HCT116 (cell line): ENCODE results near the gene TVP23A.

Experiments
- POLR2A ChIP-seq: IDR thresholded peaks from 2 replicates; pipeline ENCODE4 v1.7.0; 2011; ENCODE audit warnings: borderline replicate concordance; ENCODE audit not compliant: insufficient read depth, insufficient read length; ENCODE audit errors: extremely low read depth
- TCF7L2 ChIP-seq: IDR thresholded peaks from 2 replicates; pipeline ENCODE4 v1.7.0; 2011; ENCODE audit warnings: borderline replicate concordance, inconsistent platforms; ENCODE audit not compliant: insufficient read depth, insufficient read length; ENCODE audit errors: extremely low read depth

GRCh38 chr16:10751291-10751697 lies 67.3 kb downstream of the TVP23A start:
- no peak for TF ChIP-seq TCF7L2
- TF ChIP-seq POLR2A: no peak
